GM23338 (cell line): ENCODE measurements around the gene IFNG. TPM values are rescaled to one million over a fixed set of nuclear protein-coding genes. Genes with fewer than 3 reads are reported as not detected.

Experiments used
- ATAC-seq: fragments of 200-7000 bp; cut with Tn5 transposase; 3 replicates; pipeline ENCODE4 v1.9.1; 2020
- DNase-seq: peaks from one replicate; pipeline ENCODE4 v3.0.0-alpha.2; 2015; ENCODE audit warnings: low spot score
- H2AFZ ChIP-seq: fragments of 200-600 bp; sonication (generic); 2 replicates; pipeline ENCODE4 v1.8.0; 2016; ENCODE audit warnings: antibody characterized with exemption, mild to moderate bottlenecking, moderate library complexity
- H3F3A ChIP-seq: fragments of 200-600 bp; sonication (generic); replicated peaks from 2 replicates; pipeline ENCODE4 v1.8.0; 2017; ENCODE audit warnings: antibody characterized with exemption, mixed run types, low read depth
- H3K27ac ChIP-seq: fragments of 200-600 bp; sonication (generic); 2 replicates; pipeline ENCODE4 v1.6.1; 2016; ENCODE audit warnings: low read depth
- H3K27me3 ChIP-seq: fragments of 200-600 bp; sonication (generic); 2 replicates; pipeline ENCODE4 v1.8.0; 2016; ENCODE audit warnings: mild to moderate bottlenecking, mixed run types, moderate library complexity; ENCODE audit not compliant: insufficient read depth
- H3K36me3 ChIP-seq: fragments of 200-600 bp; sonication (generic); 2 replicates; pipeline ENCODE4 v1.8.0; 2016; ENCODE audit warnings: mild to moderate bottlenecking; ENCODE audit not compliant: insufficient read depth
- H3K4me1 ChIP-seq: fragments of 200-600 bp; sonication (generic); 2 replicates; pipeline ENCODE4 v1.8.0; 2016; ENCODE audit warnings: mild to moderate bottlenecking, moderate library complexity; ENCODE audit not compliant: insufficient read depth
- H3K4me2 ChIP-seq: fragments of 200-600 bp; sonication (generic); 2 replicates; pipeline ENCODE4 v1.7.1; 2017; ENCODE audit warnings: mixed run types
- H3K4me3 ChIP-seq: fragments of 200-600 bp; sonication (generic); 2 replicates; pipeline ENCODE4 v1.6.1; 2016; ENCODE audit warnings: mixed run types
- H3K79me2 ChIP-seq: fragments of 200-600 bp; sonication (generic); replicated peaks from 2 replicates; pipeline ENCODE4 v1.8.0; 2017; ENCODE audit warnings: mild to moderate bottlenecking; ENCODE audit not compliant: insufficient read depth
- H3K9me2 ChIP-seq: fragments of 200-600 bp; sonication (generic); 2 replicates; pipeline ENCODE4 v1.8.0; 2017; ENCODE audit not compliant: insufficient read depth
- H4K20me1 ChIP-seq: fragments of 200-600 bp; sonication (generic); replicated peaks from 2 replicates; pipeline ENCODE4 v1.8.0; 2017; ENCODE audit warnings: mild to moderate bottlenecking; ENCODE audit not compliant: insufficient read depth
- H3K27ac Mint-ChIP-seq: 2 replicates; pipeline ENCODE4 v1.8.0; 2020; ENCODE audit warnings: inconsistent platforms, mild to moderate bottlenecking, moderate library complexity, mixed read lengths
- H3K27me3 Mint-ChIP-seq: 3 replicates; pipeline ENCODE4 v1.8.0; 2022; ENCODE audit warnings: low read depth, mild to moderate bottlenecking, moderate library complexity, mixed read lengths, inconsistent platforms; ENCODE audit not compliant: insufficient read depth, poor library complexity
- H3K36me3 Mint-ChIP-seq: 3 replicates; pipeline ENCODE4 v1.8.0; 2021; ENCODE audit warnings: low read depth, mild to moderate bottlenecking, inconsistent platforms, moderate library complexity, mixed read lengths
- H3K4me1 Mint-ChIP-seq: 3 replicates; pipeline ENCODE4 v1.8.0; 2020; ENCODE audit warnings: mild to moderate bottlenecking, inconsistent platforms, mixed read lengths
- H3K4me3 Mint-ChIP-seq: 3 replicates; pipeline ENCODE4 v1.8.0; 2021; ENCODE audit warnings: moderate library complexity, mild to moderate bottlenecking, inconsistent platforms, mixed read lengths
- H3K9me3 Mint-ChIP-seq: 3 replicates; pipeline ENCODE4 v1.8.0; 2020; ENCODE audit warnings: moderate library complexity, mild to moderate bottlenecking, inconsistent platforms, mixed read lengths
- EZH2 ChIP-seq: fragments of 200-600 bp; sonication (generic); IDR thresholded peaks from one replicate; pipeline ENCODE4 v1.8.0; 2017; ENCODE audit warnings: antibody characterized with exemption, mild to moderate bottlenecking, low read depth; ENCODE audit not compliant: unreplicated experiment
- EZH2phosphoT487 ChIP-seq: fragments of 200-600 bp; sonication (generic); IDR thresholded peaks from one replicate; pipeline ENCODE4 v1.8.1; 2018; ENCODE audit warnings: antibody characterized with exemption; ENCODE audit not compliant: unreplicated experiment
- JUNB ChIP-seq: IDR thresholded peaks from one replicate; pipeline ENCODE4 v1.6.1; 2016; ENCODE audit warnings: antibody characterized with exemption; ENCODE audit not compliant: unreplicated experiment
- NANOG ChIP-seq: IDR thresholded peaks from 2 replicates; pipeline ENCODE4 v1.6.1; 2016; ENCODE audit warnings: antibody characterized with exemption, borderline replicate concordance
- POLR2AphosphoS5 ChIP-seq: IDR thresholded peaks from 2 replicates; pipeline ENCODE4 v1.6.1; 2016; ENCODE audit warnings: antibody characterized with exemption, low read depth
- STAT1 ChIP-seq: IDR thresholded peaks from one replicate; pipeline ENCODE4 v1.6.1; 2016; ENCODE audit warnings: antibody characterized with exemption; ENCODE audit not compliant: unreplicated experiment
- ZNF331 ChIP-seq: fragments of 250-450 bp; sonication (Bioruptor Pico); IDR thresholded peaks from 2 replicates; pipeline ENCODE4 v1.5.0; 2020; ENCODE audit warnings: low read depth, mild to moderate bottlenecking, moderate library complexity
- polyA plus RNA-seq: library from polyadenylated mRNA; unstranded; fragments of >200 nt; fragmentation: Nextera tagmentation; extraction: Ambion mirVana; gene quantifications from 2 replicates; pipeline ENCODE4 v1.2.1, GENCODE V29; 2016
- total RNA-seq: library from RNA; depleted of rRNA; stranded (reverse); fragments of >200 nt; shearing (Covaris generic); gene quantifications from 2 replicates; pipeline ENCODE4 v1.2.3, GENCODE V29; 2014
- TF ChIP-seq, protein P1 (sequence below), 2 experiments: fragments of 200-600 bp in 1 of 2; sonication (generic) in 1 of 2; conservative IDR thresholded peaks; 2 replicates each; pipeline versions ENCODE4 v1.5.1 to v1.6.1; 2016 to 2017; ENCODE audit warnings: antibody characterized with exemption in 2 of 2, low read depth in 2 of 2, mild to moderate bottlenecking in 2 of 2, moderate library complexity in 1 of 2
- TF ChIP-seq, protein P2 (sequence below): IDR thresholded peaks from one replicate; pipeline ENCODE4 v1.6.1; 2018; ENCODE audit warnings: antibody characterized with exemption; ENCODE audit not compliant: unreplicated experiment
- TF ChIP-seq, protein P3 (sequence below): IDR thresholded peaks from 2 replicates; pipeline ENCODE4 v1.6.1; 2016; ENCODE audit warnings: antibody characterized with exemption

Gene IFNG
- total and polyA plus RNA-seq, 2 experiments from 2014 or later = not detected

DNA sequence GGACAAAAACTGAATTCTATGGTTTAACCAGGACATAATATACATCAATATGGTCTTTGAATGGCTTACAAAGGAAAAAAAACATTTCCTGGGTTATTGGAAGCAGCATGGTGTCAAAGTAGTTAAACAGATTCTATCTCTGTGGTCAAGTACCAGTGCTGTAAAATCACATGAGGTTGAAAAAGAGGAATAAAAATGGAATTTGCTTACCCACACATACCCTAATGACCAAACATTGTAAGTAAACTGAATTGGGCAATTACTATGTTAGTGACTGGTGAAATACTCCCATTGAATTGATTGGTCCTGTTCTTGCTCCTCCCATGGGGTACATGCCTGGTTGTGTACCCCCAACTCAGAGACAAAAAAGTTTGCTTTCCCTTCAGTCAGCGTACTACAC is 19.6 kb downstream of the IFNG start (continued):
- TF ChIP-seq, protein P1, sequence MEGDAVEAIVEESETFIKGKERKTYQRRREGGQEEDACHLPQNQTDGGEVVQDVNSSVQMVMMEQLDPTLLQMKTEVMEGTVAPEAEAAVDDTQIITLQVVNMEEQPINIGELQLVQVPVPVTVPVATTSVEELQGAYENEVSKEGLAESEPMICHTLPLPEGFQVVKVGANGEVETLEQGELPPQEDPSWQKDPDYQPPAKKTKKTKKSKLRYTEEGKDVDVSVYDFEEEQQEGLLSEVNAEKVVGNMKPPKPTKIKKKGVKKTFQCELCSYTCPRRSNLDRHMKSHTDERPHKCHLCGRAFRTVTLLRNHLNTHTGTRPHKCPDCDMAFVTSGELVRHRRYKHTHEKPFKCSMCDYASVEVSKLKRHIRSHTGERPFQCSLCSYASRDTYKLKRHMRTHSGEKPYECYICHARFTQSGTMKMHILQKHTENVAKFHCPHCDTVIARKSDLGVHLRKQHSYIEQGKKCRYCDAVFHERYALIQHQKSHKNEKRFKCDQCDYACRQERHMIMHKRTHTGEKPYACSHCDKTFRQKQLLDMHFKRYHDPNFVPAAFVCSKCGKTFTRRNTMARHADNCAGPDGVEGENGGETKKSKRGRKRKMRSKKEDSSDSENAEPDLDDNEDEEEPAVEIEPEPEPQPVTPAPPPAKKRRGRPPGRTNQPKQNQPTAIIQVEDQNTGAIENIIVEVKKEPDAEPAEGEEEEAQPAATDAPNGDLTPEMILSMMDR (conservative IDR thresholded peaks at IDR 0.05; ENCODE audit: low read depth in 2 of 2) = no peak
- TF ChIP-seq, protein P2, sequence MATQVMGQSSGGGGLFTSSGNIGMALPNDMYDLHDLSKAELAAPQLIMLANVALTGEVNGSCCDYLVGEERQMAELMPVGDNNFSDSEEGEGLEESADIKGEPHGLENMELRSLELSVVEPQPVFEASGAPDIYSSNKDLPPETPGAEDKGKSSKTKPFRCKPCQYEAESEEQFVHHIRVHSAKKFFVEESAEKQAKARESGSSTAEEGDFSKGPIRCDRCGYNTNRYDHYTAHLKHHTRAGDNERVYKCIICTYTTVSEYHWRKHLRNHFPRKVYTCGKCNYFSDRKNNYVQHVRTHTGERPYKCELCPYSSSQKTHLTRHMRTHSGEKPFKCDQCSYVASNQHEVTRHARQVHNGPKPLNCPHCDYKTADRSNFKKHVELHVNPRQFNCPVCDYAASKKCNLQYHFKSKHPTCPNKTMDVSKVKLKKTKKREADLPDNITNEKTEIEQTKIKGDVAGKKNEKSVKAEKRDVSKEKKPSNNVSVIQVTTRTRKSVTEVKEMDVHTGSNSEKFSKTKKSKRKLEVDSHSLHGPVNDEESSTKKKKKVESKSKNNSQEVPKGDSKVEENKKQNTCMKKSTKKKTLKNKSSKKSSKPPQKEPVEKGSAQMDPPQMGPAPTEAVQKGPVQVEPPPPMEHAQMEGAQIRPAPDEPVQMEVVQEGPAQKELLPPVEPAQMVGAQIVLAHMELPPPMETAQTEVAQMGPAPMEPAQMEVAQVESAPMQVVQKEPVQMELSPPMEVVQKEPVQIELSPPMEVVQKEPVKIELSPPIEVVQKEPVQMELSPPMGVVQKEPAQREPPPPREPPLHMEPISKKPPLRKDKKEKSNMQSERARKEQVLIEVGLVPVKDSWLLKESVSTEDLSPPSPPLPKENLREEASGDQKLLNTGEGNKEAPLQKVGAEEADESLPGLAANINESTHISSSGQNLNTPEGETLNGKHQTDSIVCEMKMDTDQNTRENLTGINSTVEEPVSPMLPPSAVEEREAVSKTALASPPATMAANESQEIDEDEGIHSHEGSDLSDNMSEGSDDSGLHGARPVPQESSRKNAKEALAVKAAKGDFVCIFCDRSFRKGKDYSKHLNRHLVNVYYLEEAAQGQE = no peak

DNA sequence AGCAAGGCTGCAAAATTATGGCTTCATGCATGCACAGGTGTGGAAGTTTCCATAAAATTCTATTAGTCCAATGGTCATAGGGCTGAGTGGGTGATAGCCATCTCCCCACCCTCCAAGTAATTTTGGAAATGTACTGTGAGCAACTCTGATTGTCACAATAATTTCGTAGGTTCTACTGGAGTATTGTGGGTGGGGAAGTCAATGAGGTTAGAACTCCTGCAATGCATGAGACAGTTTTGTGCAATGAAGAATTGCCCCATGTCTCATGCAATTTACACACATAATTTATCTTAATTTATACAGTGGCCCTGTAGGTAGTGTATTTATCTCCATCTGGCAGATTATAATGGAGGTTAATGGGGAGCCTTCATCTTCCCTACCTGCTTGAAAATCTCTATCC is 20.5 kb downstream of the IFNG start:
- Mint-ChIP-seq H3K4me3 (no peak overlapping the region), H3K27me3 (peaks cover 1% of the 10 kb centered on the region), H3K4me1 (peaks cover 14% of the 10 kb centered on the region), H3K36me3 (no peaks in the 10 kb centered on the region), H3K9me3 (no peaks in the 10 kb centered on the region), H3K27ac (no peak overlapping the region)
- H3K36me3 ChIP-seq = no peaks in the 10 kb centered on the region
- ATAC-seq = no peak
- no peaks in the 10 kb centered on the region for H4K20me1 ChIP-seq
- H3K27ac ChIP-seq = no peak overlapping the region
- TF ChIP-seq EZH2 (no peak), POLR2AphosphoS5 (no peak), ZNF331 (CRISPR knock-in tag) (no peak), STAT1 (no peak), NANOG (no peak), JUNB (no peak), EZH2phosphoT487 (no peak)
- TF ChIP-seq, protein P1 (conservative IDR thresholded peaks at IDR 0.05; ENCODE audit: low read depth in 2 of 2) = no peak
- TF ChIP-seq, protein P3, sequence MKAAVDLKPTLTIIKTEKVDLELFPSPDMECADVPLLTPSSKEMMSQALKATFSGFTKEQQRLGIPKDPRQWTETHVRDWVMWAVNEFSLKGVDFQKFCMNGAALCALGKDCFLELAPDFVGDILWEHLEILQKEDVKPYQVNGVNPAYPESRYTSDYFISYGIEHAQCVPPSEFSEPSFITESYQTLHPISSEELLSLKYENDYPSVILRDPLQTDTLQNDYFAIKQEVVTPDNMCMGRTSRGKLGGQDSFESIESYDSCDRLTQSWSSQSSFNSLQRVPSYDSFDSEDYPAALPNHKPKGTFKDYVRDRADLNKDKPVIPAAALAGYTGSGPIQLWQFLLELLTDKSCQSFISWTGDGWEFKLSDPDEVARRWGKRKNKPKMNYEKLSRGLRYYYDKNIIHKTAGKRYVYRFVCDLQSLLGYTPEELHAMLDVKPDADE = no peak
- no peaks in the 10 kb centered on the region for H3F3A ChIP-seq
- no peaks in the 10 kb centered on the region for H3K4me1 ChIP-seq
- no peaks in the 10 kb centered on the region for H3K27me3 ChIP-seq
- no peak overlapping the region for H2AFZ ChIP-seq
- no peak for DNase-seq
- no peak overlapping the region for H3K4me3 ChIP-seq
- H3K4me2 ChIP-seq = no peak overlapping the region
- H3K9me2 ChIP-seq = 0 out of 2 replicates have a peak, but pooled peaks cover 4% of the 10 kb centered on the region
- H3K79me2 ChIP-seq = no peaks in the 10 kb centered on the region
